C4-2B (cell line): ENCODE measurements around the gene ATL2.

Experiments used
- CTCF ChIP-seq: fragments of 450-650 bp; conservative IDR thresholded peaks from 2 replicates; pipeline ENCODE4 v1.5.1; 2017; ENCODE audit warnings: mild to moderate bottlenecking
- ZFX ChIP-seq: fragments of 450-650 bp; IDR thresholded peaks from 2 replicates; pipeline ENCODE4 v1.6.1; 2017

- TF ChIP-seq CTCF = no peak
- no peak for TF ChIP-seq ZFX
These were observed 75.6 kb downstream of the ATL2 start for GRCh38 chr2:38301340-38301968.
